ENCODE results near the gene SPRTN. TPM values are rescaled to one million over a fixed set of nuclear protein-coding genes. Genes with fewer than 3 reads are reported as not detected.

The SPRTN gene
- total and polyA plus RNA-seq, 4 experiments from 2014 or later = 10.6 to 17.7 (median 15.8) TPM

DNA sequence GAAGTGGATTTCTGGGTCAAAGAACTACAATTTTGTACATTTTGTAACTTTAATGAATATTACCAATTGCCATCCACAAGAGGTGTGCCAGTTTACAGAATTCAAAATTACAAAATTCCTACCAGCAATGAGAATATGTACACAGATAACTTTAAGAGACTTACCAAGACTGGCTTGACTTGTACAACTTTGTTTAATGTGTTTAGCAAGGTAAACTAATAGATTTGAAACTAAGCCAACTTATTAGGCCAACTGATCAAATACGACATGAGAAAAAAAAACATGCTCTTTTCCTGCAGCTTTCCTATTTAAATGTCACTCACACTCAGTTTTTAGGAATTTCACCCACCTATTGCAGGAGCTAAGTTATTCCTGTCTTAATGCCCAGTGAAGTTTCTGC, 11.8 kb upstream of the SPRTN start:
- POLR2A ChIA-PET (ENCODE audit: partially characterized antibody) = no interaction called here
- CTCF ChIA-PET (ENCODE audit: partially characterized antibody) = interaction anchor here (0.9 kb wide), 1 partner anchor 12 kb away, joined by 4 read pairs; the partner anchor contains the start of genes EXOC8 and SPRTN
- H3K36me3 ChIP-seq (ENCODE audit: insufficient read depth, low read length) = no peaks in the 10 kb centered on the region
- H3K27me3 ChIP-seq (ENCODE audit: insufficient read depth, low read length) = no peaks in the 10 kb centered on the region
- Mint-ChIP-seq H3K9me3 (no peaks in the 10 kb centered on the region), H3K4me3 (no peak overlapping the region), H3K27me3 (no peaks in the 10 kb centered on the region), H3K36me3 (peaks cover 0 to under 1% of the 10 kb centered on the region in 2 donors), H3K4me1 (peaks cover 6 to 20% (median 9%) of the 10 kb centered on the region in 4 donors), H3K27ac (no peak overlapping the region)
- H3K4me3 ChIP-seq (ENCODE audit: low read length in 2 of 2) = no peak overlapping the region
- H3K27ac ChIP-seq (ENCODE audit: low read depth, low read length) = no peak overlapping the region
- no peaks in the 10 kb centered on the region for H3K4me1 ChIP-seq (ENCODE audit: insufficient read depth, low read length)
- intact Hi-C loops (cut with micrococcal nuclease) = no loop called here
- no peak for DNase-seq
- no peaks in the 10 kb centered on the region for H3K9me3 ChIP-seq (ENCODE audit: control insufficient read depth in 1 of 2, low read length in 2 of 2)

DNA sequence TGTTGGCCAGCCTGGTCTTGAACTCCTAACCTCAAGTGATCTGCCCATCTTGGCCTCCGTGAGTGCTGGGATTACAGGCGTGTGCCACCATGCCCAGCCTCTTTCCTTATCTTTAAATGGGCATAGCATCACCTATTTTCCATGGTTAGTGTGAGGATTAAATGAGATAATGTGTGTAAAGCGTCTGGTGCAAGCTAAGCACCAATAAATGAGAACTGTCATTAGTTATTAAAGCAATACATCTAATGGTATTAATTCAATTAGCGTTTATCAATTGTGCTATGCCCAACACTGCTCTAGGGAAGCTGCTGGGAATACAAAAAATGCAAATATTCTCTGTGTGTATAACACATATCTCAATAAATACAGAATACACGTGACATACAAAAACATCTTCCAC, 10.5 kb upstream of the SPRTN start:
- H3K27me3 ChIP-seq (ENCODE audit: insufficient read depth, low read length) = no peaks in the 10 kb centered on the region
- Mint-ChIP-seq H3K4me1 (peaks cover 11 to 32% (median 12%) of the 10 kb centered on the region in 4 donors), H3K9me3 (no peaks in the 10 kb centered on the region), H3K36me3 (peaks cover 8 to 11% of the 10 kb centered on the region in 2 donors), H3K27me3 (no peaks in the 10 kb centered on the region), H3K27ac (no peak overlapping the region), H3K4me3 (no peak overlapping the region)
- no peak for DNase-seq
- H3K36me3 ChIP-seq (ENCODE audit: insufficient read depth, low read length) = no peaks in the 10 kb centered on the region
- CTCF ChIA-PET (ENCODE audit: partially characterized antibody) = no interaction called here
- peaks cover 3% of the 10 kb centered on the region for H3K4me1 ChIP-seq (ENCODE audit: insufficient read depth, low read length)
- no peak overlapping the region for H3K27ac ChIP-seq (ENCODE audit: low read depth, low read length)
- no peaks in the 10 kb centered on the region for H3K9me3 ChIP-seq (ENCODE audit: control insufficient read depth in 1 of 2, low read length in 2 of 2)
- no peak overlapping the region for H3K4me3 ChIP-seq (ENCODE audit: low read length in 2 of 2)
- intact Hi-C loops (cut with micrococcal nuclease) = no loop called here
- POLR2A ChIA-PET (ENCODE audit: partially characterized antibody) = no interaction called here

DNA sequence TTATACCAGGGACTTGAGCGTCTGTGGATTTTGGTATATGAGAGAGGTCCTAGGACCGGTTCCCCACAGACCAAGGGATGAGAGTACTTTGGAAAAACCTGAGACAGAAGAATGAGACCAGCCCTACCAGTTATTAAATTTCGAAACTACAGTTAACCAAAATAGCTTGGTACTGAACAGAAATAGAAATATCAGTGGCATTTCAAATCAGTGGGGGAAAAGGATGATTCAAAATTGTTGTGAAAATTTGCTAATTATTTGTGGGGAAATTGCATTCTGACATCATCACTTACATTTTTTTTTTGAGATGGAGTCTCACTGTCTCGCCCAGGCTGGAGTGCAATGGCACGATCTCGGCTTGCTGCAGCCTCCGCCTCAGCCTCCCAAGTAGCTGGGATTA, 8.6 kb upstream of the SPRTN start:
- POLR2A ChIA-PET (ENCODE audit: partially characterized antibody) = no interaction called here
- peaks cover 19 to 25% of the 10 kb centered on the region in 2 donors for H3K36me3 Mint-ChIP-seq
- CTCF ChIA-PET (ENCODE audit: partially characterized antibody) = no interaction called here
- intact Hi-C loops (cut with micrococcal nuclease) = no loop called here
- peak overlapping the region in 2 of 7 donors; percentile 1 to 29 for H3K27ac Mint-ChIP-seq
- H3K4me1 Mint-ChIP-seq = peaks cover 21 to 50% (median 28%) of the 10 kb centered on the region in 4 donors
- H3K9me3 ChIP-seq (ENCODE audit: control insufficient read depth in 1 of 2, low read length in 2 of 2) = no peaks in the 10 kb centered on the region
- no peak overlapping the region for H3K4me3 ChIP-seq (ENCODE audit: low read length in 2 of 2)
- H3K4me3 Mint-ChIP-seq = no peak overlapping the region
- no peaks in the 10 kb centered on the region for H3K27me3 ChIP-seq (ENCODE audit: insufficient read depth, low read length)
- H3K27me3 Mint-ChIP-seq = no peaks in the 10 kb centered on the region
- H3K4me1 ChIP-seq (ENCODE audit: insufficient read depth, low read length) = peaks cover 22% of the 10 kb centered on the region
- DNase-seq = no peak
- H3K27ac ChIP-seq (ENCODE audit: low read depth, low read length) = no peak overlapping the region
- H3K36me3 ChIP-seq (ENCODE audit: insufficient read depth, low read length) = no peaks in the 10 kb centered on the region
- H3K9me3 Mint-ChIP-seq = no peaks in the 10 kb centered on the region

DNA sequence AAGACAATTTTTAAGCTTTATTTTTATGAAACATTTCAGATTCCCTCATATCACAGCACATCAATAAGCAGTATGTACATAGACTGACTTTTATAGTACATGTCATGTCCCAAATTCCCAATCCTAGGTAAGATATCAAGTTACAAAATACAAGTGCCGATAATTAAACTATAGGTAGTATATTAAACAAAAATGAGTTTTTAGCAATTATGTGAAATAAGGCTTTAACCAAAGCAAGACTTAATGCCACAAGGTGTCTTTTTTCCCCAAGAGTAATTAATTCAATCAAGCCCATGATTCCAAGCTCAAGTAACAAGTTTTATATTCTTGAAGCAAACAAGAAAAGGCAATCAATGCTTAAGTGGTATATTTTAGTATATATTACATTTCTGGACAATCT, 5.3 kb upstream of the SPRTN start:
- Histone ChIP-seq H3K27me3 (ENCODE audit: insufficient read depth, low read length) (no peaks in the 10 kb centered on the region), H3K27ac (ENCODE audit: low read depth, low read length) (no peak overlapping the region), H3K4me1 (ENCODE audit: insufficient read depth, low read length) (peaks cover 47% of the 10 kb centered on the region), H3K36me3 (ENCODE audit: insufficient read depth, low read length) (no peaks in the 10 kb centered on the region), H3K9me3 (ENCODE audit: control insufficient read depth in 1 of 2, low read length in 2 of 2) (no peaks in the 10 kb centered on the region), H3K4me3 (ENCODE audit: low read length in 2 of 2) (no peak overlapping the region)
- intact Hi-C loops (cut with micrococcal nuclease) = no loop called here
- H3K9me3 Mint-ChIP-seq = peaks cover 0 to 8% (median 0%) of the 10 kb centered on the region in 8 donors
- DNase-seq = no peak
- peaks cover 39 to 81% (median 53%) of the 10 kb centered on the region in 4 donors for H3K4me1 Mint-ChIP-seq
- H3K27ac Mint-ChIP-seq = peak overlapping the region in 1 of 7 donors; percentile 5
- CTCF ChIA-PET (ENCODE audit: partially characterized antibody) = no interaction called here
- H3K27me3 Mint-ChIP-seq = no peaks in the 10 kb centered on the region
- peaks cover 31 to 44% of the 10 kb centered on the region in 2 donors for H3K36me3 Mint-ChIP-seq
- peak overlapping the region in 5 of 8 donors; percentile 45 to 99 (median 83) for H3K4me3 Mint-ChIP-seq
- POLR2A ChIA-PET (ENCODE audit: partially characterized antibody) = interaction anchor here (1.2 kb wide), 1 partner anchor 88 kb away, joined by 5 read pairs; no protein-coding TSS in a partner anchor

DNA sequence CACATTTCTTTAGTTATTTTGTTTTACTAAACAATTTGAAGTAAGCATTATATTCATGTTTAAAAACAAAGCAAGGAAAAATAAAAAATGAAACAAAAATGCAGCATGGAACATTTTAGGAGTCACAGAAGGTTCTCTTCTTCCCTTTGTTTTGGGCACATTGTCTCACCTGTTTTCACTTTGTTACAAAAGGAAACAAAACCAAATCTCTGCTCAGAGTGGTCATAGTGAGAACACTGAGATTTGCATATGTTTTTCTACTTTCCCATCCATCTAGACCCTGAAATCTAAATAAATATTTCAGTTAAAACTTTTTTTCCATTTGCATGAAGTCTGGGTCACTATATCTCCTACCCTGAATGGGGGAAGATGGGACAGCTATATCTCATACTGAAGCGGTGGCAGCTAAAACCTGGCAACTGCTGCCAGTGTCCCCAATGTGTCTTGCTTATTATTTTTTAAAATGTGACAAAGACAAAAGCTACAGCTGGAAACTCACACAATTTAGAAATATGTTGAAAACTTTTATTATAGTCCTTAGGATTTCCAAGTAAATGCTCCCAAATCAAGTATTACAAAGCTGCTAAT, 3.9 kb upstream of the SPRTN start:
- Mint-ChIP-seq H3K27ac (peak overlapping the region in 2 of 7 donors; percentile 43 to 99), H3K36me3 (peaks cover 32 to 56% of the 10 kb centered on the region in 2 donors), H3K4me3 (peak overlapping the region; percentile 29 to 99 (median 76)), H3K4me1 (peaks cover 38 to 89% (median 57%) of the 10 kb centered on the region in 4 donors), H3K9me3 (peaks cover 0 to 9% (median 0%) of the 10 kb centered on the region in 8 donors), H3K27me3 (no peaks in the 10 kb centered on the region)
- no peak for DNase-seq
- ChIA-PET POLR2A (ENCODE audit: partially characterized antibody) (interaction anchor here (1.0 to 2.3 kb wide), 3 partner anchors 87 to 287 kb away, joined by 3 to 10 read pairs (median 5); partner anchors contain the start of gene EGLN1), CTCF (ENCODE audit: partially characterized antibody) (interaction anchor here (0.8 kb wide), 1 partner anchor 18 kb away, joined by 3 read pairs; no protein-coding TSS in a partner anchor)
- H3K9me3 ChIP-seq (ENCODE audit: control insufficient read depth in 1 of 2, low read length in 2 of 2) = no peaks in the 10 kb centered on the region
- no peaks in the 10 kb centered on the region for H3K36me3 ChIP-seq (ENCODE audit: insufficient read depth, low read length)
- intact Hi-C loops (cut with micrococcal nuclease) = no loop called here
- H3K4me1 ChIP-seq (ENCODE audit: insufficient read depth, low read length) = peaks cover 52% of the 10 kb centered on the region
- peak overlapping the region in 1 of 2 donors; percentile 31 for H3K4me3 ChIP-seq (ENCODE audit: low read length in 2 of 2)
- peak overlapping the region; percentile 24 for H3K27ac ChIP-seq (ENCODE audit: low read depth, low read length)
- no peaks in the 10 kb centered on the region for H3K27me3 ChIP-seq (ENCODE audit: insufficient read depth, low read length)

DNA sequence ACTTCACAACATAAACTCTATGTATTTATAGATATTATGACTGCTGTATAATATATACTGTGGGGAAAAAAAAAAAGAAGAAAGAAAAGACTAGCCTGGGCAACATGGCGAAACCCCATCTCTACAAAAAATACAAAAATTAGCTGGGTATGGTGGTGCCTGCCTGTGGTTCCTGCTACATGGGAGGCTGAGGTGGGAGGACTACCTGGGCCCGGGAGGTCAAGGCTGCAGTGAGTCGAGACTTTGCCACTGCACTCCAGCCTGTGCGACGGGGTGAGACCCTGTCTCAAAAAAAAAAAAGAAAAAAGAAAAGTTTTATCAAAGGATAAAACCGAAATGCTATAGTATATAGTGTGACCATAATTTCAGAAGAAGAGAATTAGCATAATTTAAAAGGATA, 3.1 kb upstream of the SPRTN start:
- Mint-ChIP-seq H3K4me1 (peaks cover 41 to 92% (median 60%) of the 10 kb centered on the region in 4 donors), H3K36me3 (peaks cover 32 to 59% of the 10 kb centered on the region in 2 donors), H3K9me3 (peaks cover 0 to 9% (median 0%) of the 10 kb centered on the region in 8 donors), H3K27ac (peak overlapping the region in 3 of 7 donors; percentile 15 to 99 (median 29)), H3K27me3 (no peaks in the 10 kb centered on the region), H3K4me3 (peak overlapping the region; percentile 58 to 99 (median 76))
- H3K36me3 ChIP-seq (ENCODE audit: insufficient read depth, low read length) = no peaks in the 10 kb centered on the region
- no peaks in the 10 kb centered on the region for H3K9me3 ChIP-seq (ENCODE audit: control insufficient read depth in 1 of 2, low read length in 2 of 2)
- H3K27me3 ChIP-seq (ENCODE audit: insufficient read depth, low read length) = no peaks in the 10 kb centered on the region
- H3K4me1 ChIP-seq (ENCODE audit: insufficient read depth, low read length) = peaks cover 59% of the 10 kb centered on the region
- H3K4me3 ChIP-seq (ENCODE audit: low read length in 2 of 2) = peak overlapping the region in 1 of 2 donors; percentile 31
- ChIA-PET POLR2A (ENCODE audit: partially characterized antibody) (interaction anchor here (0.8 to 2.3 kb wide), 2 partner anchors 86 to 278 kb away, joined by 3 to 10 read pairs; partner anchors contain the start of gene EGLN1), CTCF (ENCODE audit: partially characterized antibody) (interaction anchor here (1.2 to 1.8 kb wide), 2 partner anchors 20 to 257 kb away, joined by 3 to 5 read pairs; no protein-coding TSS in a partner anchor)
- DNase-seq = no peak
- intact Hi-C loops (cut with micrococcal nuclease) = loop anchor here (5.0 kb wide), 2 partner anchors 293 to 468 kb away; partner anchors contain the start of genes C1orf198 and FAM89A
- no peak overlapping the region for H3K27ac ChIP-seq (ENCODE audit: low read depth, low read length)

Data from CD4-positive, alpha-beta memory T cell (primary cell).